ENCODE measurements around the gene MAPK12. TPM values are rescaled to one million over a fixed set of nuclear protein-coding genes. Genes with fewer than 3 reads are reported as not detected.

The MAPK12 gene
- total RNA-seq, 2 donors from 2014 or later, result 3.9 to 4.6 TPM

DNA sequence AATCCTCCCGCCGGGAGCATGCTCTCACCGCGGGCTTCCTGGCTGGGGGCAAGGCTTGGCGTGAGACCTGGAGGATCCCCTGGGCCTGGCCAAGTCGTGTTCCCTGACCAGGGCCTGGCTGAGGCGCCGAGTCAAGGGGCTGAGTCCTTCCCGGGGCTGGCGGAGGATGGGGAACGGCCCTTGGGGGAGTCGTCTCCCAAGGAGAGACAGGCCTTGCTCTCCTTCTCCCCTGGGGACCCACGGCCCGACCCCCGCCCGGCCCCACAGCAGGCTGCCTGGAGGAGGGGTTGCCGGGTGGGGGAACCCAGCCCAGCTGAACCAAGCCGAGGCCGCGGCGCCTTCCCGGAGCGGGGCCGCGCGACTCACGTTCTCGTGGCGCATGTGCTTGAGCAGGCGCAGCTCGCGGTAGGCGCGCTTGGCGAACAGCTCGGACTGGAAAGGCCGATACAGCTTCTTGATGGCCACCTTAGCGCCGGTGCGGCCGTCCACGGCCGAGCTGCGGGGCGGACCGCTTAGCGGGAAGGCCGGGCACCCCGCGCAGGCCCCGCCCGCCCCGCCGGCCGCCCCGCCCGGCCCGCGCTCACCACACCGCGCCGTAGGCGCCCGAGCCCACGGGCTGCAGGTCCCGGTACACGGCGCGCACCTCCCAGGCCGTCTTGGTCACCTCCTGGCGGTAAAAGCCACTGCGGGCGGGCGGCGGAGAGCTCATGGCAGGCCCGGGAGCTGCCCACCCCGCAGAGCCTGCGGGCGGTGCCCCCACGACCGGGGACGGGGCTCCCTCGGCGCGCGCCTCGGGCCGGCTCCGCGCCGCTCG, 475 bp downstream of the MAPK12 start:
- DNase-seq, result peak in 2 of 4 donors; percentile 51 to 53
- H3K27ac ChIP-seq, result no peak overlapping the region

DNA sequence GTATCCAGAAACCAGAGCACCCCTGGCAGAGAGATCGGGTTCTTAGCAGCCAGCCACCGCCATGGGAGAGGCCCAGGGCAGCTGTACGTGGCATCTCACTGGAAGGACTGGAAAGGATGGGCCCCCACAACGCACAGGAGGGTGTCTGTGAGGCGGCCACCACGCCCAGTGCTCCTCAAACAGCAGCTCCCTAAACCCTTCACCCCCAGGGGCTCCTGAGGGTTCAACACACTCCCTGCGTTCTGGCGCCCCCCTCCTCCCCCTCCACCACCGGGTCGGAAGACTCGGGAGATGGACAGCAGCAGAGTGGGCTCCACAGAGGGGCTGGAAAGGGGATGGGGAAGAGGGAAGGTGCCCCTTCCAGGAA, 1.1 kb downstream of the MAPK12 start:
- no peak overlapping the region for H3K4me3 ChIP-seq
- H3K27me3 ChIP-seq, result peaks cover 0 to 4% of the 10 kb centered on the region in 2 donors
- 26 to 38% methylated on average over 4 to 11 of the region's 11 CpGs for WGBS, 2 donors
- no peak overlapping the region for H3K27ac ChIP-seq
- ATAC-seq (no peak), DNase-seq (no peak)
- intact Hi-C loops (cut with DNase I), result no loop called here
- TF ChIP-seq, protein P1, sequence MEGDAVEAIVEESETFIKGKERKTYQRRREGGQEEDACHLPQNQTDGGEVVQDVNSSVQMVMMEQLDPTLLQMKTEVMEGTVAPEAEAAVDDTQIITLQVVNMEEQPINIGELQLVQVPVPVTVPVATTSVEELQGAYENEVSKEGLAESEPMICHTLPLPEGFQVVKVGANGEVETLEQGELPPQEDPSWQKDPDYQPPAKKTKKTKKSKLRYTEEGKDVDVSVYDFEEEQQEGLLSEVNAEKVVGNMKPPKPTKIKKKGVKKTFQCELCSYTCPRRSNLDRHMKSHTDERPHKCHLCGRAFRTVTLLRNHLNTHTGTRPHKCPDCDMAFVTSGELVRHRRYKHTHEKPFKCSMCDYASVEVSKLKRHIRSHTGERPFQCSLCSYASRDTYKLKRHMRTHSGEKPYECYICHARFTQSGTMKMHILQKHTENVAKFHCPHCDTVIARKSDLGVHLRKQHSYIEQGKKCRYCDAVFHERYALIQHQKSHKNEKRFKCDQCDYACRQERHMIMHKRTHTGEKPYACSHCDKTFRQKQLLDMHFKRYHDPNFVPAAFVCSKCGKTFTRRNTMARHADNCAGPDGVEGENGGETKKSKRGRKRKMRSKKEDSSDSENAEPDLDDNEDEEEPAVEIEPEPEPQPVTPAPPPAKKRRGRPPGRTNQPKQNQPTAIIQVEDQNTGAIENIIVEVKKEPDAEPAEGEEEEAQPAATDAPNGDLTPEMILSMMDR (IDR thresholded peaks at IDR 0.05), result no peak
- TF ChIP-seq POLR2A (IDR thresholded peaks at IDR 0.05), result no peak
- peaks cover 16% of the 10 kb centered on the region for H3K4me1 ChIP-seq
- no peaks in the 10 kb centered on the region for H3K36me3 ChIP-seq (replicated peaks in 1 of 2; ENCODE audit: insufficient read depth in 1 of 2, low read depth in 2 of 2)
- H3K9me3 ChIP-seq, result no peaks in the 10 kb centered on the region

More for the DNA sequence above, 475 bp downstream of the MAPK12 start:
- intact Hi-C loops (cut with DNase I), result no loop called here
- WGBS, 2 donors, result 3% methylated on average over 52 of the region's 92 CpGs; no CpG with 5 or more reads in 1 of the 2 donors
- Histone ChIP-seq H3K36me3 (replicated peaks in 1 of 2; ENCODE audit: insufficient read depth in 1 of 2, low read depth in 2 of 2) (no peaks in the 10 kb centered on the region), H3K27me3 (peaks cover 0 to 4% of the 10 kb centered on the region in 2 donors), H3K9me3 (no peaks in the 10 kb centered on the region), H3K4me1 (peaks cover 16% of the 10 kb centered on the region), H3K4me3 (no peak overlapping the region)
- ATAC-seq, result peak; percentile 38
- no peak for TF ChIP-seq POLR2A (IDR thresholded peaks at IDR 0.05)
- TF ChIP-seq, protein P1 (IDR thresholded peaks at IDR 0.05), result no peak

DNA sequence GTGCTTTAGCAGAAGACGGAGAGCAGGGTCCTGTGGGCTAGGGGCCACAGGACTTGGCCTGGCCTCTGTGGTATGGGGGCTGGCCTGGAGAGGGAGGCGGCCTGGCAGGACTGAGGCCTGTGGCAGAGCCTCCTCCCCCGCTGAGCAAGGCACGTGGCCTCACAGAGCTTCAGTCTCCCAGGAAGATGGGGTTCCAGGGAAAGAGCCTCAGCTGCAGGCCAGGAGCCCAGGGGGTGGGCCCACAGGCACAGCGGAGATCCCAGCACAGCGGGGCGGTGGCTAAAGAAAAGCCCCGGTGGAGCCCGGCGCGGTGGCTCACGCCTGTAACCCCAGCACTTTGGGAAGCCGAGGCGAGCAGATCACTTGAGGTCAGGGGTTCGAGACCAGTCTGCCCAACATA, 2.2 kb downstream of the MAPK12 start:
- Histone ChIP-seq H3K4me3 (no peak overlapping the region), H3K27ac (no peak overlapping the region), H3K9me3 (no peaks in the 10 kb centered on the region), H3K4me1 (peaks cover 16% of the 10 kb centered on the region), H3K27me3 (peaks cover 0 to 4% of the 10 kb centered on the region in 2 donors), H3K36me3 (replicated peaks in 1 of 2; ENCODE audit: insufficient read depth in 1 of 2, low read depth in 2 of 2) (no peaks in the 10 kb centered on the region)
- intact Hi-C loops (cut with DNase I), result no loop called here
- WGBS, 2 donors, result 83 to 89% methylated on average over 15 of the region's 15 CpGs
- no peak for ATAC-seq
- DNase-seq, result no peak
- no peak for TF ChIP-seq POLR2A (IDR thresholded peaks at IDR 0.05)

DNA sequence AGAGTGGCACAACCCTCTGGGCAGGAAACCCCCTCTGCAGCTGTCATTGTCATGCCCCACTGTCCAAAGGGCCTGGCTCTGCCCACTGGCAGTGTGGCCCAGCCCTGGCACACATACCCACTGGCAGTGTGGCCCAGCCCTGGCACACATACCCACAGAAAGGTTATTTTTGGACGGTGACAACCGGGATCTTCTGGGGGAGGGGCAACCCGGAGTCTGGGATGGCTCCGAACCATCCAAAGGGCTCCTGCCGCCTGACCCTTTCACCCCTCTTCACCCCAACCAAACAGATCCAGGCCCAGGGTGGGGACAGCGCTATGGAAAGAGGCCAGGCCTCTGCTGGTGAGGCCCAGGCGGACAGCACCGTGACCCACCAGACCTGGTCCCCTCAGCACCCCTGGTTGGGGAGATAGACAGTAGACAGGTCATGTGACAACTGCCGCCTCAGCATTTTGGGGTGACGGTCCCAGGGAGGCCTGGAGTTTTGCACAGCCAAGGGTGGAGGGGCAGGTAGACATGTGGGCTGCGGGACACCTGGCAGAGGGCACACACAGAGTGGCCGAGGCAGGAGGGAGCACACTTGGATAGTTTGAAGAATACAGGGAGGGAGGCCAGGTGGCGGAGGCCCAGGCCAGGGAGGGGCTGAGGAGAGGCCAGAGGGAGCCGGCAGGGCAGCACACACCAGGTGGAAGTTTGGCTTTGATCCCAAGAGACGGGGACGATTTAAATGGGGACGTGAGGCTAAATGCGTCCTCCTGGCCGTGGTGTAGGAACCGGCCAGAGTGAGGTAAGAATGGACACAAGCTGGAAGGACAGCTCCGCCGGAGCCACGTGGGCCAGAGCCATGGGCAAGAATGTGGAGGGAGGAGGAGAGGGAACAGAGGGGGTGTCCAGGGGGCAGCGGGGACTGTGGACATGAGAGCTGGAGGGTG, 2.9 kb downstream of the MAPK12 start:
- intact Hi-C loops (cut with DNase I), result no loop called here
- Histone ChIP-seq H3K4me3 (no peak overlapping the region), H3K36me3 (replicated peaks in 1 of 2; ENCODE audit: insufficient read depth in 1 of 2, low read depth in 2 of 2) (no peaks in the 10 kb centered on the region), H3K27me3 (peaks cover 0 to 4% of the 10 kb centered on the region in 2 donors), H3K9me3 (no peaks in the 10 kb centered on the region), H3K27ac (no peak overlapping the region), H3K4me1 (peaks cover 16% of the 10 kb centered on the region)
- TF ChIP-seq, protein P1 (IDR thresholded peaks at IDR 0.05), result no peak
- TF ChIP-seq POLR2A (IDR thresholded peaks at IDR 0.05), result no peak
- peak in 1 of 4 donors; percentile 49 for DNase-seq
- WGBS, 2 donors, result 55 to 57% methylated on average over 20 to 24 of the region's 24 CpGs
- ATAC-seq, result no peak
